Adrenal gland (tissue), 12 donors: ENCODE results near the gene HGS. TPM values are rescaled to one million over a fixed set of nuclear protein-coding genes. Genes with fewer than 3 reads are reported as not detected.

Experiments used
- DNase-seq, 7 donors: peaks; one replicate each; pipeline ENCODE4 v3.0.0-alpha.2; 2019 to 2020
- H3K27ac ChIP-seq, 5 donors: fragments of 200-600 bp; sonication (generic) in 4 of 5; 1 replicate in 3 of 5; 2 replicates in 2 of 5; pipeline versions ENCODE4 v1.5.1 to v1.8.0; 2016 to 2020; ENCODE audit warnings: mild to moderate bottlenecking in 1 of 5
- H3K27me3 ChIP-seq: fragments of 200-600 bp; 2 replicates; pipeline ENCODE4 v1.8.0; 2021
- H3K36me3 ChIP-seq, 2 donors: fragments of 200-600 bp; replicated peaks in 1 of 2; 1 replicate in 1 of 2; 2 replicates in 1 of 2; pipeline versions ENCODE4 v1.5.1 to v1.8.0; 2018 to 2022
- H3K4me1 ChIP-seq, 2 donors: fragments of 200-600 bp; replicated peaks in 1 of 2; 1 replicate in 1 of 2; 2 replicates in 1 of 2; pipeline versions ENCODE4 v1.5.1 to v1.8.0; 2018 to 2021
- H3K4me3 ChIP-seq, 4 donors: fragments of 200-600 bp; sonication (generic) in 3 of 4; one replicate each; pipeline ENCODE4 v1.5.1; 2016 to 2018
- H3K9me3 ChIP-seq, 3 donors: fragments of 200-600 bp; sonication (generic) in 1 of 3; replicated peaks in 1 of 3; 1 replicate in 2 of 3; 2 replicates in 1 of 3; pipeline versions ENCODE4 v1.5.1 to v1.8.0; 2016 to 2021
- CTCF ChIP-seq, 6 experiments: fragments of 450-650 bp in 4 of 6; fragments of 200-600 bp in 2 of 6; sonication (generic) in 1 of 6; IDR thresholded peaks; 1 replicate in 5 of 6; 2 replicates in 1 of 6; pipeline versions ENCODE4 v1.5.1 to v1.8.0; 2016 to 2021; ENCODE audit warnings: antibody characterized with exemption in 6 of 6, mild to moderate bottlenecking in 2 of 6, moderate library complexity in 1 of 6
- POLR2A ChIP-seq, 2 donors: fragments of 450-650 bp; IDR thresholded peaks; one replicate each; pipeline ENCODE4 v1.6.1; 2017; ENCODE audit warnings: antibody characterized with exemption in 2 of 2, mild to moderate bottlenecking in 2 of 2, moderate library complexity in 1 of 2
- WGBS, 4 donors: extraction: QIAGEN DNeasy Blood & Tissue Kit in 2 of 4; methylation state at CpG; one replicate each; pipeline versions ENCODE4 v1.1.5 to v1.1.7; 2013 to 2017; 5-methylcytosine and 5-hydroxymethylcytosine counted together
- intact Hi-C, 2 donors: fragments of 100-400 bp; cut with DNase I; formaldehyde crosslinking; loops; one replicate each; pipeline versions ENCODE4 v1.14.1 to v1.15.0; 2022 to 2023
- polyA plus RNA-seq, 3 donors: library from polyadenylated mRNA; stranded (reverse); fragments of 200-250 nt in 2 of 3; fragments of 350-450 nt in 1 of 3; fragmentation: Illumina TruSeq in 1 of 3; extraction: RNeasy Lipid Tissue Mini Kit (QIAGEN cat#74804) in 1 of 3; gene quantifications; one replicate each; pipeline ENCODE4 v1.2.3, GENCODE V29; 2013 to 2014
- total RNA-seq, 9 donors: library from RNA; depleted of rRNA in 4 of 9; stranded (reverse); fragments of >200 nt in 4 of 9; fragments of 120-200 nt in 1 of 9; fragmentation: NEBNext Ultra II Directional in 1 of 9; extraction: Animal tissue kit (Norgen Biotek cat#: 25700) in 1 of 9; gene quantifications; one replicate each; pipeline versions ENCODE4 v1.1.0 to v1.2.4, GENCODE V29; 2013 to 2023
- donor health status: healthy with polysubstance abuse.
- donor health status: Bipolar disorder and iron deficiency.
- donor health status: DM: yes; HTN: yes; CAD: no.
- donor health status: DM: no; HTN: no; CAD: no.
- donor health status: DM: no; HTN: no; CAD: no.
- donor health status: DM: yes; HTN: yes; CAD: no.

HGS gene
- total and polyA plus RNA-seq, 12 donors, result 51.7 to 384 (median 104) TPM

- Histone ChIP-seq H3K27ac (no peak overlapping the region), H3K36me3 (no peaks in the 10 kb centered on the region), H3K27me3 (no peaks in the 10 kb centered on the region), H3K4me1 (peaks cover 11 to 24% of the 10 kb centered on the region in 2 donors), H3K4me3 (no peak overlapping the region), H3K9me3 (no peaks in the 10 kb centered on the region)
- 86 to 100% (median 97%) methylated on average over 6 to 9 of the region's 9 CpGs for WGBS, 4 donors
- no peak for DNase-seq
- intact Hi-C loops, result no loop called here
- TF ChIP-seq POLR2A (IDR thresholded peaks at IDR 0.05) (no peak), CTCF (IDR thresholded peaks at IDR 0.05) (no peak)
Observed at GRCh38 chr17:81717766-81718089, 33.9 kb downstream of the HGS start.

- TF ChIP-seq CTCF (IDR thresholded peaks at IDR 0.05) (no peak), POLR2A (IDR thresholded peaks at IDR 0.05) (no peak)
- no peaks in the 10 kb centered on the region for H3K27me3 ChIP-seq
- peaks cover 5 to 15% of the 10 kb centered on the region in 2 donors for H3K4me1 ChIP-seq
- intact Hi-C loops, result no loop called here
- no peak overlapping the region for H3K4me3 ChIP-seq
- DNase-seq, result no peak
- no peak overlapping the region for H3K27ac ChIP-seq
- WGBS, 4 donors, result 87 to 96% (median 93%) methylated on average over 28 to 32 of the region's 33 CpGs
- H3K36me3 ChIP-seq, result no peaks in the 10 kb centered on the region
- no peaks in the 10 kb centered on the region for H3K9me3 ChIP-seq
Observed at GRCh38 chr17:81719410-81720266, 35.8 kb downstream of the HGS start.

- Histone ChIP-seq H3K36me3 (no peaks in the 10 kb centered on the region), H3K4me1 (peaks cover 5 to 15% of the 10 kb centered on the region in 2 donors), H3K4me3 (no peak overlapping the region), H3K27ac (no peak overlapping the region), H3K9me3 (no peaks in the 10 kb centered on the region), H3K27me3 (no peaks in the 10 kb centered on the region)
- peak in 1 of 7 donors; percentile 45 for DNase-seq
- intact Hi-C loops, result no loop called here
- 88 to 91% (median 88%) methylated on average over 18 to 33 of the region's 33 CpGs for WGBS, 4 donors
- TF ChIP-seq CTCF (IDR thresholded peaks at IDR 0.05), result no peak
- no peak for TF ChIP-seq POLR2A (IDR thresholded peaks at IDR 0.05)
Observed at GRCh38 chr17:81720267-81721071, 36.7 kb downstream of the HGS start.
